Parathyroid adenoma (tissue), 2 donors: ENCODE measurements around the gene MAPK8IP3.

Experiments
- H2AFZ ChIP-seq: fragments of 300-600 bp; sonication (generic); one replicate; pipeline ENCODE4 v1.7.0; 2017; ENCODE audit warnings: antibody characterized with exemption, mild to moderate bottlenecking
- H3K27ac ChIP-seq: fragments of 300-600 bp; sonication (generic); one replicate; pipeline ENCODE4 v1.7.0; 2017
- H3K27me3 ChIP-seq: fragments of 300-600 bp; sonication (generic); one replicate; pipeline ENCODE4 v1.7.0; 2017; ENCODE audit warnings: low read length; ENCODE audit not compliant: control insufficient read depth, insufficient read depth
- H3K36me3 ChIP-seq: fragments of 300-600 bp; sonication (generic); one replicate; pipeline ENCODE4 v1.7.0; 2017; ENCODE audit warnings: low read length; ENCODE audit not compliant: control insufficient read depth, insufficient read depth
- H3K4me1 ChIP-seq: fragments of 300-600 bp; sonication (generic); one replicate; pipeline ENCODE4 v1.7.0; 2017; ENCODE audit warnings: control low read depth
- H3K4me2 ChIP-seq: fragments of 300-600 bp; sonication (generic); one replicate; pipeline ENCODE4 v1.7.0; 2017; ENCODE audit warnings: low read length
- H3K4me3 ChIP-seq: fragments of 300-600 bp; sonication (generic); one replicate; pipeline ENCODE4 v1.7.0; 2017; ENCODE audit warnings: low read depth, low read length
- H3K79me2 ChIP-seq: fragments of 300-600 bp; sonication (generic); one replicate; pipeline ENCODE4 v1.7.0; 2017; ENCODE audit warnings: control low read depth
- H3K9ac ChIP-seq: fragments of 300-600 bp; sonication (generic); one replicate; pipeline ENCODE4 v1.7.0; 2017; ENCODE audit warnings: mild to moderate bottlenecking
- H3K9me3 ChIP-seq: fragments of 300-600 bp; sonication (generic); one replicate; pipeline ENCODE4 v1.7.0; 2017; ENCODE audit warnings: low read length; ENCODE audit not compliant: control insufficient read depth
- TF ChIP-seq, protein P1 (sequence below): fragments of 300-600 bp; sonication (generic); IDR thresholded peaks from one replicate; pipeline ENCODE4 v1.7.0; 2017; ENCODE audit warnings: antibody characterized with exemption, mild to moderate bottlenecking
- donor health status: primary hyperparathyroidism.

Gene MAPK8IP3

GRCh38 chr16:1784977-1785845 lies 79.2 kb downstream of the MAPK8IP3 start:
- Histone ChIP-seq H3K36me3 (no peaks in the 10 kb centered on the region), H3K4me2 (no peak overlapping the region), H3K27ac (no peak overlapping the region), H3K9ac (no peak overlapping the region), H3K4me3 (no peak overlapping the region), H2AFZ (no peak overlapping the region), H3K9me3 (no peaks in the 10 kb centered on the region), H3K27me3 (no peaks in the 10 kb centered on the region), H3K79me2 (peaks cover 32% of the 10 kb centered on the region), H3K4me1 (peaks cover 4% of the 10 kb centered on the region)
- TF ChIP-seq, protein P1, sequence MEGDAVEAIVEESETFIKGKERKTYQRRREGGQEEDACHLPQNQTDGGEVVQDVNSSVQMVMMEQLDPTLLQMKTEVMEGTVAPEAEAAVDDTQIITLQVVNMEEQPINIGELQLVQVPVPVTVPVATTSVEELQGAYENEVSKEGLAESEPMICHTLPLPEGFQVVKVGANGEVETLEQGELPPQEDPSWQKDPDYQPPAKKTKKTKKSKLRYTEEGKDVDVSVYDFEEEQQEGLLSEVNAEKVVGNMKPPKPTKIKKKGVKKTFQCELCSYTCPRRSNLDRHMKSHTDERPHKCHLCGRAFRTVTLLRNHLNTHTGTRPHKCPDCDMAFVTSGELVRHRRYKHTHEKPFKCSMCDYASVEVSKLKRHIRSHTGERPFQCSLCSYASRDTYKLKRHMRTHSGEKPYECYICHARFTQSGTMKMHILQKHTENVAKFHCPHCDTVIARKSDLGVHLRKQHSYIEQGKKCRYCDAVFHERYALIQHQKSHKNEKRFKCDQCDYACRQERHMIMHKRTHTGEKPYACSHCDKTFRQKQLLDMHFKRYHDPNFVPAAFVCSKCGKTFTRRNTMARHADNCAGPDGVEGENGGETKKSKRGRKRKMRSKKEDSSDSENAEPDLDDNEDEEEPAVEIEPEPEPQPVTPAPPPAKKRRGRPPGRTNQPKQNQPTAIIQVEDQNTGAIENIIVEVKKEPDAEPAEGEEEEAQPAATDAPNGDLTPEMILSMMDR = no peak

- Histone ChIP-seq H2AFZ (no peak overlapping the region), H3K27me3 (no peaks in the 10 kb centered on the region), H3K4me1 (peaks cover 4% of the 10 kb centered on the region), H3K79me2 (peaks cover 32% of the 10 kb centered on the region), H3K4me3 (no peak overlapping the region), H3K36me3 (no peaks in the 10 kb centered on the region), H3K9ac (no peak overlapping the region), H3K9me3 (no peaks in the 10 kb centered on the region), H3K27ac (no peak overlapping the region), H3K4me2 (no peak overlapping the region)
- TF ChIP-seq, protein P1 = no peak
Observed at GRCh38 chr16:1785846-1786170, 79.8 kb downstream of the MAPK8IP3 start.

DNA sequence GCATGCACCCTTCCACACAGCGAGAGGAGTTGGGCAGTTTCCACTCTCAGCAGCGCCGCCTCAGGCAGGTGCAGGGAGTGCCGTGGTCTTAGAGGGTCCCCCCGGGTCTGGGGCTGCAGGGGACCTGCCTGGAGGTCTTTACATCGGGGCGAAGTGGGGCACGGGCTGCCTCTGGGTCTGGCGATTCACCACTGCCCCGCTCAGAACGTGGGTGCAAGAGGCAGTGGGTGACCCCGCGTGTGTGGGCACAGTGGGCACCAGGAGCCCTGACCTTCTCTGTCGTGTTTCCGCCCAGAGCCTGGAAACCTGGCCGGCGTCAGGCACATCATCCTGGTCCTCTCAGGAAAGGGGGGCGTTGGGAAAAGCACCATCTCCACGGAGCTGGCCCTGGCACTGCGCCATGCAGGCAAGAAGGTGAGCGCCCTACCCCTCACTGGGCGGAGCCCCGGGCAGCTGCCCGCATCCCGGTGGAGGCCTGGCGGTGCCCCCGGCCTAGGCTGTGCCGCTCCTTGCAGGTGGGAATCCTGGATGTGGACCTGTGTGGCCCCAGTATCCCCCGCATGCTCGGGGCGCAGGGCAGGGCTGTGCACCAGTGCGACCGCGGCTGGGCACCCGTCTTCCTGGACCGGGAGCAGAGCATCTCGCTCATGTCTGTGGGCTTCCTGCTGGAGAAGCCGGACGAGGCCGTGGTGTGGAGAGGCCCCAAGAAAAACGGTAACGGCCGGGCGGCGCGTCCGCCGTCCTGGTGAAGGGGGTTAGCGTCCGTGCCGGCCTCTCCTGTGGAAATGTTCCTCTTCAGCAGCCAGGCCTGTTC lies 80.5 kb downstream of the MAPK8IP3 start:
- H3K4me3 ChIP-seq = no peak overlapping the region
- H3K36me3 ChIP-seq = no peaks in the 10 kb centered on the region
- H3K4me1 ChIP-seq = no peaks in the 10 kb centered on the region
- no peak overlapping the region for H3K27ac ChIP-seq
- H2AFZ ChIP-seq = no peak overlapping the region
- H3K9me3 ChIP-seq = no peaks in the 10 kb centered on the region
- peaks cover 29% of the 10 kb centered on the region for H3K79me2 ChIP-seq
- no peak overlapping the region for H3K4me2 ChIP-seq
- H3K27me3 ChIP-seq = no peaks in the 10 kb centered on the region
- no peak overlapping the region for H3K9ac ChIP-seq
- TF ChIP-seq, protein P1 = no peak

DNA sequence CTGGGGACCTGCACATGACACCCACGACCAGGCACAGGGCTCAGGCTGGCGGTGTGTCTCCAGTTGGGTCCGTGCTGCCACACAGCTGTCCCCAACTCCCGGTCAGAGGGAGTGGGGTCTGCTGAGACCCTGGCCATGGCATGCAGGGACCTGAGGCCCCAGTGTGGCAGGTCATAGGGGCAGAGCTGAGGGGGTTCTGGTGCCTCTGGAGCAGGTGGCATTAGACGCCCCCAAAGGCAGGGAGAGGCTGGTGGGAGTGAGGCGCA lies 81.0 kb downstream of the MAPK8IP3 start:
- Histone ChIP-seq H3K9me3 (no peaks in the 10 kb centered on the region), H3K4me2 (no peak overlapping the region), H3K4me1 (no peaks in the 10 kb centered on the region)

More for the DNA sequence above, 81.0 kb downstream of the MAPK8IP3 start:
- Histone ChIP-seq H3K9ac (no peak overlapping the region), H3K36me3 (no peaks in the 10 kb centered on the region), H3K79me2 (peaks cover 29% of the 10 kb centered on the region), H3K27ac (no peak overlapping the region), H3K4me3 (no peak overlapping the region), H2AFZ (no peak overlapping the region), H3K27me3 (no peaks in the 10 kb centered on the region)
- TF ChIP-seq, protein P1 = no peak
